HepG2 (cell line): Measurements from ENCODE around the gene HOXA10. TPM values are rescaled to one million over a fixed set of nuclear protein-coding genes. Genes with fewer than 3 reads are reported as not detected.

Experiments
- BRF2 ChIP-seq: sonication (generic); formaldehyde crosslinking; IDR thresholded peaks from 2 replicates; pipeline ENCODE4 v1.8.1; 2022; ENCODE audit warnings: mild to moderate bottlenecking, missing genetic modification reagents
- FOSL1 ChIP-seq: sonication (generic); formaldehyde crosslinking; IDR thresholded peaks from 2 replicates; pipeline ENCODE4 v1.9.0; 2021; ENCODE audit warnings: missing genetic modification reagents, borderline replicate concordance
- HNRNPH1 ChIP-seq: fragments of 200-400 bp; formaldehyde crosslinking; optimal IDR thresholded peaks from 2 replicates; pipeline ENCODE3; 2017; ENCODE audit warnings: mild to moderate bottlenecking, low read depth, low read length
- HOXA7 ChIP-seq: sonication (generic); formaldehyde crosslinking; IDR thresholded peaks from 2 replicates; pipeline ENCODE4 v1.8.1; 2022; ENCODE audit warnings: mild to moderate bottlenecking, missing genetic modification reagents, moderate library complexity
- KDM1A ChIP-seq: IDR thresholded peaks from 2 replicates; pipeline ENCODE4 v1.6.1; 2016; ENCODE audit warnings: missing compliant biosample characterization
- KDM6A ChIP-seq: IDR thresholded peaks from 2 replicates; pipeline ENCODE4 v1.6.1; 2016; ENCODE audit warnings: low read depth
- KLF11 ChIP-seq: IDR thresholded peaks from 2 replicates; pipeline ENCODE4 v1.6.1; 2016; ENCODE audit warnings: missing compliant biosample characterization
- MAX ChIP-seq: IDR thresholded peaks from 2 replicates; pipeline ENCODE4 v1.6.1; 2012; ENCODE audit warnings: inconsistent platforms
- MEF2D ChIP-seq: sonication (generic); formaldehyde crosslinking; IDR thresholded peaks from 2 replicates; pipeline ENCODE4 v1.5.1; 2020; ENCODE audit warnings: mild to moderate bottlenecking, missing genetic modification reagents
- NFKBIZ ChIP-seq: IDR thresholded peaks from 2 replicates; pipeline ENCODE4 v1.6.1; 2018; ENCODE audit warnings: missing genetic modification reagents, missing compliant biosample characterization
- PCBP1 ChIP-seq: fragments of 200-400 bp; formaldehyde crosslinking; IDR thresholded peaks from 2 replicates; pipeline ENCODE4 v1.6.1; 2017; ENCODE audit warnings: mild to moderate bottlenecking, low read depth, low read length, borderline replicate concordance
- POLR2AphosphoS5 ChIP-seq: IDR thresholded peaks from 2 replicates; pipeline ENCODE4 v1.6.1; 2012; ENCODE audit warnings: low read depth, low read length
- RELA ChIP-seq: sonication (generic); formaldehyde crosslinking; IDR thresholded peaks from 2 replicates; pipeline ENCODE4 v1.4.0; 2020; ENCODE audit warnings: missing genetic modification reagents
- SNRNP70 ChIP-seq: fragments of 200-400 bp; formaldehyde crosslinking; IDR thresholded peaks from 2 replicates; pipeline ENCODE4 v1.6.1; 2017; ENCODE audit warnings: mild to moderate bottlenecking, low read depth, low read length, moderate library complexity
- TCF7 ChIP-seq: sonication (generic); IDR thresholded peaks from 2 replicates; pipeline ENCODE4 v1.6.1; 2016; ENCODE audit warnings: antibody characterized with exemption, low read depth
- ZBED4 ChIP-seq: sonication (generic); formaldehyde crosslinking; IDR thresholded peaks from 2 replicates; pipeline ENCODE4 v1.4.0; 2020; ENCODE audit warnings: missing genetic modification reagents, borderline replicate concordance
- ZNF12 ChIP-seq: sonication (generic); formaldehyde crosslinking; IDR thresholded peaks from 2 replicates; pipeline ENCODE4 v1.5.0; 2020; ENCODE audit warnings: missing genetic modification reagents
- ZNF124 ChIP-seq: sonication (generic); formaldehyde crosslinking; IDR thresholded peaks from 2 replicates; pipeline ENCODE4 v1.4.0; 2020; ENCODE audit warnings: missing genetic modification reagents
- ZNF512B ChIP-seq: sonication (generic); formaldehyde crosslinking; IDR thresholded peaks from 2 replicates; pipeline ENCODE4 v1.5.1; 2020; ENCODE audit warnings: missing genetic modification reagents, mild to moderate bottlenecking, borderline replicate concordance
- ZNF530 ChIP-seq: sonication (generic); formaldehyde crosslinking; IDR thresholded peaks from 2 replicates; pipeline ENCODE4 v1.5.0; 2020; ENCODE audit warnings: low read depth, mild to moderate bottlenecking, missing genetic modification reagents
- ZNF749 ChIP-seq: sonication (generic); formaldehyde crosslinking; IDR thresholded peaks from 2 replicates; pipeline ENCODE4 v1.8.0; 2022; ENCODE audit warnings: mild to moderate bottlenecking, missing genetic modification reagents, moderate library complexity, borderline replicate concordance
- ZNF792 ChIP-seq: IDR thresholded peaks from 2 replicates; pipeline ENCODE4 v1.6.1; 2016
- polyA plus RNA-seq, 8 experiments: library from polyadenylated mRNA; depleted of rRNA in 3 of 8; stranded (reverse) in 7 of 8; unstranded in 1 of 8; fragments of >200 nt; fragmentation: Illumina TruSeq in 4 of 8; extraction: Trizol in 4 of 8; gene quantifications; 2 replicates each; pipeline versions ENCODE4 v1.2.1 to v1.2.3, GENCODE V29; 2011 to 2016; ENCODE audit warnings: low read depth in 4 of 8, missing spikeins in 1 of 8, mixed read lengths in 1 of 8; ENCODE audit not compliant: insufficient read depth in 1 of 8
- total RNA-seq, 5 experiments: library from RNA; depleted of rRNA; stranded (reverse); fragments of >200 nt; fragmentation: Illumina TruSeq; extraction: Trizol; gene quantifications; 2 replicates each; pipeline ENCODE4 v1.2.3, GENCODE V29; 2016; ENCODE audit warnings: low read depth in 1 of 5

HOXA10 gene
- total and polyA plus RNA-seq, 2 of the 13 experiments (the other 11 are each of a cell fraction or from before 2014, with no cell fraction given): not detected

- TF ChIP-seq ZNF512B (CRISPR knock-in tag) (no peak; the same call in 1 of the 2 replicates), MEF2D (CRISPR knock-in tag) (no peak), PCBP1 (no peak), ZNF12 (CRISPR knock-in tag) (no peak), ZBED4 (CRISPR knock-in tag) (no peak), ZNF124 (CRISPR knock-in tag) (no peak), ZNF530 (CRISPR knock-in tag) (no peak), MAX (peak; percentile 85), KLF11 (CRISPR knock-in tag) (no peak; the same call in 1 of the 2 replicates), POLR2AphosphoS5 (peak; percentile 51), HNRNPH1 (no peak), RELA (CRISPR knock-in tag) (no peak), KDM6A (CRISPR knock-in tag) (no peak), SNRNP70 (no peak), KDM1A (CRISPR knock-in tag) (peak; percentile 52; the same call in 1 of the 2 replicates), BRF2 (CRISPR knock-in tag) (peak; percentile 56; the same call in 1 of the 2 replicates), HOXA7 (no peak), ZNF792 (CRISPR knock-in tag) (no peak), FOSL1 (CRISPR knock-in tag) (no peak), ZNF749 (no peak), TCF7 (0 out of 2 replicates have a peak, but pooled peaks have one; percentile 21), NFKBIZ (CRISPR knock-in tag) (no peak)
Observed at GRCh38 chr7:27130540-27131389, 43.4 kb downstream of the HOXA10 start, which contains the start of gene HOXA4 (continued).
